ENCODE measurements around the gene AGBL2.
"Not testable (repeated sequence)": the region's sequence is repeated elsewhere in the genome, so short reads cannot be mapped to it uniquely, and the experiment has no call there.

Gene AGBL2

GRCh38 chr11:47689480-47689879 lies 25.7 kb downstream of the AGBL2 start:
- DNase-seq (ENCODE audit: low spot score), result no peak

- no peak for DNase-seq (ENCODE audit: low spot score)
Measured at GRCh38 chr11:47688991-47689390, 26.2 kb downstream of the AGBL2 start.

- no peak for DNase-seq (ENCODE audit: low spot score)
Measured at GRCh38 chr11:47688111-47688510, 27.1 kb downstream of the AGBL2 start.

GRCh38 chr11:47686704-47687103 lies 28.5 kb downstream of the AGBL2 start:
- not testable (repeated sequence) for DNase-seq (ENCODE audit: low spot score)

GRCh38 chr11:47686151-47686550 lies 29.0 kb downstream of the AGBL2 start:
- DNase-seq (ENCODE audit: low spot score), result no peak

- DNase-seq (ENCODE audit: low spot score), result no peak
Measured at GRCh38 chr11:47675851-47676250, 39.3 kb downstream of the AGBL2 start.

- DNase-seq (ENCODE audit: low spot score), result no peak
Measured at GRCh38 chr11:47672283-47672730, 42.9 kb downstream of the AGBL2 start.

GRCh38 chr11:47669856-47670255 lies 45.3 kb downstream of the AGBL2 start:
- no peak for DNase-seq (ENCODE audit: low spot score)

GRCh38 chr11:47668665-47669064 lies 46.5 kb downstream of the AGBL2 start:
- no peak for DNase-seq (ENCODE audit: low spot score)

- no peak for DNase-seq (ENCODE audit: low spot score)
Measured at GRCh38 chr11:47667555-47667954, 47.6 kb downstream of the AGBL2 start.

- no peak for DNase-seq (ENCODE audit: low spot score)
Measured at GRCh38 chr11:47667135-47667534, 48.0 kb downstream of the AGBL2 start.

- DNase-seq (ENCODE audit: low spot score), result peak; percentile 15
Measured at GRCh38 chr11:47664936-47665335, 50.2 kb downstream of the AGBL2 start.

GRCh38 chr11:47661245-47661644 lies 53.9 kb downstream of the AGBL2 start:
- no peak for DNase-seq (ENCODE audit: low spot score)

GRCh38 chr11:47659276-47659675 lies 55.9 kb downstream of the AGBL2 start:
- no peak for DNase-seq (ENCODE audit: low spot score)

- DNase-seq (ENCODE audit: low spot score), result no peak
Measured at GRCh38 chr11:47656260-47656885, 58.8 kb downstream of the AGBL2 start.

GRCh38 chr11:47651818-47652469 lies 63.2 kb downstream of the AGBL2 start:
- DNase-seq (ENCODE audit: low spot score), result no peak

- no peak for DNase-seq (ENCODE audit: low spot score)
Measured at GRCh38 chr11:47649276-47649675, 65.9 kb downstream of the AGBL2 start.

- no peak for DNase-seq (ENCODE audit: low spot score)
Measured at GRCh38 chr11:47646019-47646418, 69.2 kb downstream of the AGBL2 start.

GRCh38 chr11:47645500-47645899 lies 69.7 kb downstream of the AGBL2 start:
- no peak for DNase-seq (ENCODE audit: low spot score)

- peak; percentile 96 for DNase-seq (ENCODE audit: low spot score)
Measured at GRCh38 chr11:47642099-47642855, 72.9 kb downstream of the AGBL2 start, which contains the start of gene MTCH2. Gene MTCH2, minus strand, starts transcription at chr11:47642559. Its CDS starts 94 bp downstream, at chr11:47642465.

GRCh38 chr11:47641600-47642098 lies 73.5 kb downstream of the AGBL2 start:
- DNase-seq (ENCODE audit: low spot score), result peak; percentile 41

- not testable (repeated sequence) for DNase-seq (ENCODE audit: low spot score)
Measured at GRCh38 chr11:47640506-47640905, 74.7 kb downstream of the AGBL2 start.

- DNase-seq (ENCODE audit: low spot score), result not testable (repeated sequence)
Measured at GRCh38 chr11:47636331-47636730, 78.8 kb downstream of the AGBL2 start.
